ENCODE data around the gene SASH3. TPM values are rescaled to one million over a fixed set of nuclear protein-coding genes. Genes with fewer than 3 reads are reported as not detected.
"Not testable (repeated sequence)": the region's sequence is repeated elsewhere in the genome, so short reads cannot be mapped to it uniquely, and the experiment has no call there.

Gene SASH3
- total RNA-seq: 1 to 10 TPM; 2.1 to 6.0 (median 4.5) TPM
- 0.93 TPM for polyA plus RNA-seq
- long read RNA-seq, donor 1, partial matches to known transcripts: 1 of 2 reads
- long read RNA-seq, donor 1, other reads (novel, unspliced or antisense): 0 of 2 reads
- long read RNA-seq, donor 2, partial matches to known transcripts: 0 of 3 reads
- long read RNA-seq, donor 2, other reads (novel, unspliced or antisense): 0 of 3 reads
- long read RNA-seq, donor 3, partial matches to known transcripts: 0 of 4 reads
- long read RNA-seq, donor 3, other reads (novel, unspliced or antisense): 0 of 4 reads
- long read RNA-seq, donor 4, partial matches to known transcripts: 0 of 1 reads
- long read RNA-seq, donor 4, other reads (novel, unspliced or antisense): 0 of 1 reads

- intact Hi-C loops (cut with DNase I): no loop called here
- WGBS: 67% methylated on average over 13 of the region's 13 CpGs
- Histone ChIP-seq H3K4me3 (ENCODE audit: low read length) (peak within 1 kb of the TSS; percentile 5), H3K27ac (ENCODE audit: low read length) (no peak within 1 kb of the TSS), H3K27me3 (ENCODE audit: control insufficient read depth, insufficient read depth) (no peaks in the 10 kb centered on the region), H3K9me3 (ENCODE audit: control insufficient read depth, low read length) (no peaks in the 10 kb centered on the region), H3K4me1 (ENCODE audit: control insufficient read depth, insufficient read depth, low read length) (no peaks in the 10 kb centered on the region)
- DNase-seq (peak; percentile 41 to 78 (median 69)), ATAC-seq (peak; percentile 36 to 65)
These were observed at the start of gene SASH3 for GRCh38 chrX:129779747-129780146. Gene SASH3, plus strand, starts transcription at chrX:129779949. Its CDS starts 149 bp downstream, at chrX:129780098.

GRCh38 chrX:129731228-129731627, 48.5 kb upstream of the SASH3 start:
- no peak overlapping the region for H3K27ac ChIP-seq (ENCODE audit: low read length)
- 66% methylated on average over 2 of the region's 2 CpGs for WGBS

GRCh38 chrX:129732857-129733256, 46.9 kb upstream of the SASH3 start:
- WGBS: 98% methylated on average over 2 of the region's 2 CpGs
- ATAC-seq: no peak

More at GRCh38 chrX:129731228-129731627, 48.5 kb upstream of the SASH3 start:
- Histone ChIP-seq H3K27me3 (ENCODE audit: control insufficient read depth, insufficient read depth) (no peaks in the 10 kb centered on the region), H3K4me1 (ENCODE audit: control insufficient read depth, insufficient read depth, low read length) (no peaks in the 10 kb centered on the region), H3K4me3 (ENCODE audit: low read length) (no peak overlapping the region), H3K9me3 (ENCODE audit: control insufficient read depth, low read length) (no peaks in the 10 kb centered on the region)
- ATAC-seq (no peak), DNase-seq (no peak)
- intact Hi-C loops (cut with DNase I): no loop called here

GRCh38 chrX:129733335-129733734, 46.4 kb upstream of the SASH3 start:
- Histone ChIP-seq H3K27ac (ENCODE audit: low read length) (no peak overlapping the region), H3K4me1 (ENCODE audit: control insufficient read depth, insufficient read depth, low read length) (no peaks in the 10 kb centered on the region), H3K4me3 (ENCODE audit: low read length) (no peak overlapping the region), H3K27me3 (ENCODE audit: control insufficient read depth, insufficient read depth) (no peaks in the 10 kb centered on the region), H3K9me3 (ENCODE audit: control insufficient read depth, low read length) (no peaks in the 10 kb centered on the region)
- 98% methylated on average over 4 of the region's 4 CpGs for WGBS
- DNase-seq (no peak), ATAC-seq (no peak)
- intact Hi-C loops (cut with DNase I): no loop called here

More at GRCh38 chrX:129732857-129733256, 46.9 kb upstream of the SASH3 start:
- DNase-seq: no peak
- Histone ChIP-seq H3K27me3 (ENCODE audit: control insufficient read depth, insufficient read depth) (no peaks in the 10 kb centered on the region), H3K27ac (ENCODE audit: low read length) (no peak overlapping the region), H3K4me3 (ENCODE audit: low read length) (no peak overlapping the region), H3K4me1 (ENCODE audit: control insufficient read depth, insufficient read depth, low read length) (no peaks in the 10 kb centered on the region), H3K9me3 (ENCODE audit: control insufficient read depth, low read length) (no peaks in the 10 kb centered on the region)
- intact Hi-C loops (cut with DNase I): no loop called here

- no peaks in the 10 kb centered on the region for H3K27me3 ChIP-seq (ENCODE audit: control insufficient read depth, insufficient read depth)
- H3K4me1 ChIP-seq (ENCODE audit: control insufficient read depth, insufficient read depth, low read length): peaks cover 5% of the 10 kb centered on the region
- WGBS: 77% methylated on average over 6 of the region's 6 CpGs
- no peaks in the 10 kb centered on the region for H3K9me3 ChIP-seq (ENCODE audit: control insufficient read depth, low read length)
- H3K4me3 ChIP-seq (ENCODE audit: low read length): no peak overlapping the region
- no peak for ATAC-seq
- intact Hi-C loops (cut with DNase I): no loop called here
- no peak overlapping the region for H3K27ac ChIP-seq (ENCODE audit: low read length)
- DNase-seq: no peak
These were observed 43.3 kb upstream of the SASH3 start for GRCh38 chrX:129736491-129736890.

GRCh38 chrX:129737916-129738315, 41.8 kb upstream of the SASH3 start:
- Histone ChIP-seq H3K4me3 (ENCODE audit: low read length) (no peak overlapping the region), H3K27ac (ENCODE audit: low read length) (peak overlapping the region; percentile 75), H3K4me1 (ENCODE audit: control insufficient read depth, insufficient read depth, low read length) (peaks cover 5% of the 10 kb centered on the region), H3K27me3 (ENCODE audit: control insufficient read depth, insufficient read depth) (no peaks in the 10 kb centered on the region), H3K9me3 (ENCODE audit: control insufficient read depth, low read length) (no peaks in the 10 kb centered on the region)
- intact Hi-C loops (cut with DNase I): no loop called here
- ATAC-seq: peak; percentile 52 to 62
- no peak for DNase-seq
- WGBS: 72% methylated on average over 5 of the region's 5 CpGs

- Histone ChIP-seq H3K4me3 (ENCODE audit: low read length) (no peak within 1 kb of the TSS), H3K27ac (ENCODE audit: low read length) (peak within 1 kb of the TSS; percentile 75), H3K9me3 (ENCODE audit: control insufficient read depth, low read length) (no peaks in the 10 kb centered on the region), H3K27me3 (ENCODE audit: control insufficient read depth, insufficient read depth) (no peaks in the 10 kb centered on the region), H3K4me1 (ENCODE audit: control insufficient read depth, insufficient read depth, low read length) (peaks cover 5% of the 10 kb centered on the region)
- intact Hi-C loops (cut with DNase I): no loop called here
- 30% methylated on average over 13 of the region's 13 CpGs for WGBS
- ATAC-seq (peak; percentile 77 to 84), DNase-seq (peak; percentile 56 to 81 (median 80))
These were observed 41.1 kb upstream of the SASH3 start, which contains the start of gene XPNPEP2 for GRCh38 chrX:129738466-129739308. Gene XPNPEP2, plus strand, starts transcription at chrX:129738979. Its CDS starts 235 bp downstream, at chrX:129739214.

GRCh38 chrX:129739578-129739977, 40.2 kb upstream of the SASH3 start:
- H3K27me3 ChIP-seq (ENCODE audit: control insufficient read depth, insufficient read depth): no peaks in the 10 kb centered on the region
- intact Hi-C loops (cut with DNase I): no loop called here
- H3K9me3 ChIP-seq (ENCODE audit: control insufficient read depth, low read length): no peaks in the 10 kb centered on the region
- peaks cover 5% of the 10 kb centered on the region for H3K4me1 ChIP-seq (ENCODE audit: control insufficient read depth, insufficient read depth, low read length)
- no peak overlapping the region for H3K4me3 ChIP-seq (ENCODE audit: low read length)
- H3K27ac ChIP-seq (ENCODE audit: low read length): peak overlapping the region; percentile 27
- no peak for ATAC-seq
- DNase-seq: peak in 1 of 3 donors; percentile 29
- 74% methylated on average over 4 of the region's 4 CpGs for WGBS

- peaks cover 5% of the 10 kb centered on the region for H3K4me1 ChIP-seq (ENCODE audit: control insufficient read depth, insufficient read depth, low read length)
- DNase-seq (no peak), ATAC-seq (peak in 1 of 2 donors; percentile 45)
- H3K27ac ChIP-seq (ENCODE audit: low read length): no peak overlapping the region
- intact Hi-C loops (cut with DNase I): no loop called here
- no peak overlapping the region for H3K4me3 ChIP-seq (ENCODE audit: low read length)
- WGBS: 28% methylated on average over 21 of the region's 21 CpGs
- H3K9me3 ChIP-seq (ENCODE audit: control insufficient read depth, low read length): no peaks in the 10 kb centered on the region
- no peaks in the 10 kb centered on the region for H3K27me3 ChIP-seq (ENCODE audit: control insufficient read depth, insufficient read depth)
These were observed 37.6 kb upstream of the SASH3 start for GRCh38 chrX:129741880-129742758.

- H3K4me3 ChIP-seq (ENCODE audit: low read length); DNase-seq; intact Hi-C loops (cut with DNase I); H3K4me1 ChIP-seq (ENCODE audit: control insufficient read depth, insufficient read depth, low read length); ATAC-seq; H3K9me3 ChIP-seq (ENCODE audit: control insufficient read depth, low read length); H3K27me3 ChIP-seq (ENCODE audit: control insufficient read depth, insufficient read depth); H3K27ac ChIP-seq (ENCODE audit: low read length): not testable (repeated sequence)
- WGBS: 85% methylated on average over 6 of the region's 6 CpGs
These were observed 37.0 kb upstream of the SASH3 start for GRCh38 chrX:129742759-129743152.
